DND-41 (cell line): Measurements from ENCODE around the gene ARHGAP9.
"Not testable (repeated sequence)": the region's sequence is repeated elsewhere in the genome, so short reads cannot be mapped to it uniquely, and the experiment has no call there.

Experiments
- EZH2 ChIP-seq: IDR thresholded peaks from 3 replicates; pipeline ENCODE4 v1.6.1; 2012; ENCODE audit warnings: borderline replicate concordance, low read depth, mild to moderate bottlenecking, moderate library complexity, low read length, inconsistent platforms; ENCODE audit not compliant: severe bottlenecking
- TF ChIP-seq, protein P1 (sequence below): IDR thresholded peaks from 2 replicates; pipeline ENCODE4 v1.5.1; 2012; ENCODE audit warnings: borderline replicate concordance, low read length, moderate library complexity, mild to moderate bottlenecking; ENCODE audit not compliant: poor library complexity, severe bottlenecking; ENCODE audit errors: extremely low read depth

DNA sequence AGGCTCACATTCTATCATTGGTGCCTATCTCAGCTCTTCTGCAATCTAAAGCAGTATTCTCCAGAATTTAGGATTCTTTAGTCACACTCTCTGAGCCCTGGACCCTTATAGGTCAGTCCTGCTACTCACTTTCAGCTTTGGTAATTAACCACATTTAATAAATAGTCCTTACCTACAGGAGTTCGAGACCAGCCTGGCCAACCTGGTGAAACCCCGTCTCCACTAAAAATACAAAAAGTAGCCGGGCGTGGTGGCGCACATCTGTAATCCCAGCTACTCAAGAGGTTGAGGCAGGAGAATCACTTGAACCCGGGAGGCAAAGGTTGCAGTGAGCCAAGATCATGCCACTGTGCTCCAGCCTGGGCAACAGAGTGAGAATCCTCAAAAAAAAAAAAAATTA, 34.0 kb upstream of the ARHGAP9 start:
- TF ChIP-seq, protein P1, sequence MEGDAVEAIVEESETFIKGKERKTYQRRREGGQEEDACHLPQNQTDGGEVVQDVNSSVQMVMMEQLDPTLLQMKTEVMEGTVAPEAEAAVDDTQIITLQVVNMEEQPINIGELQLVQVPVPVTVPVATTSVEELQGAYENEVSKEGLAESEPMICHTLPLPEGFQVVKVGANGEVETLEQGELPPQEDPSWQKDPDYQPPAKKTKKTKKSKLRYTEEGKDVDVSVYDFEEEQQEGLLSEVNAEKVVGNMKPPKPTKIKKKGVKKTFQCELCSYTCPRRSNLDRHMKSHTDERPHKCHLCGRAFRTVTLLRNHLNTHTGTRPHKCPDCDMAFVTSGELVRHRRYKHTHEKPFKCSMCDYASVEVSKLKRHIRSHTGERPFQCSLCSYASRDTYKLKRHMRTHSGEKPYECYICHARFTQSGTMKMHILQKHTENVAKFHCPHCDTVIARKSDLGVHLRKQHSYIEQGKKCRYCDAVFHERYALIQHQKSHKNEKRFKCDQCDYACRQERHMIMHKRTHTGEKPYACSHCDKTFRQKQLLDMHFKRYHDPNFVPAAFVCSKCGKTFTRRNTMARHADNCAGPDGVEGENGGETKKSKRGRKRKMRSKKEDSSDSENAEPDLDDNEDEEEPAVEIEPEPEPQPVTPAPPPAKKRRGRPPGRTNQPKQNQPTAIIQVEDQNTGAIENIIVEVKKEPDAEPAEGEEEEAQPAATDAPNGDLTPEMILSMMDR, result not testable (repeated sequence)
- not testable (repeated sequence) for TF ChIP-seq EZH2
